Thymus (tissue), 11 donors: ENCODE results near the gene MAD1L1. TPM values are rescaled to one million over a fixed set of nuclear protein-coding genes. Genes with fewer than 3 reads are reported as not detected.

Source experiments
- DNase-seq, 9 donors: peaks; one replicate each; pipeline ENCODE4 v3.0.0-alpha.2; 2013; ENCODE audit warnings: low spot score in 9 of 9, low read depth in 6 of 9, missing footprints in 1 of 9
- H3K27ac ChIP-seq, 2 donors: one replicate each; pipeline ENCODE4 v1.5.1; 2013; ENCODE audit warnings: control low read depth in 1 of 2, low read depth in 1 of 2, low read length in 1 of 2, mild to moderate bottlenecking in 1 of 2, moderate library complexity in 1 of 2
- H3K27me3 ChIP-seq, 2 donors: one replicate each; pipeline ENCODE4 v1.5.1; 2013; ENCODE audit warnings: low read length in 1 of 2; ENCODE audit not compliant: control insufficient read depth in 2 of 2, insufficient read depth in 1 of 2
- H3K36me3 ChIP-seq, 2 donors: one replicate each; pipeline ENCODE4 v1.5.1; 2013; ENCODE audit warnings: low read length in 1 of 2, mild to moderate bottlenecking in 1 of 2, moderate library complexity in 1 of 2; ENCODE audit not compliant: control insufficient read depth in 2 of 2, insufficient read depth in 2 of 2
- H3K4me1 ChIP-seq, 2 donors: one replicate each; pipeline ENCODE4 v1.5.1; 2013; ENCODE audit warnings: low read length in 2 of 2; ENCODE audit not compliant: control insufficient read depth in 2 of 2, insufficient read depth in 2 of 2
- H3K4me3 ChIP-seq, 2 donors: one replicate each; pipeline ENCODE4 v1.5.1; 2013; ENCODE audit warnings: low read length in 2 of 2, control low read depth in 1 of 2, mild to moderate bottlenecking in 1 of 2
- H3K9me3 ChIP-seq, 2 donors: one replicate each; pipeline ENCODE4 v1.5.1; 2013; ENCODE audit warnings: low read length in 1 of 2, mild to moderate bottlenecking in 1 of 2; ENCODE audit not compliant: control insufficient read depth in 2 of 2, insufficient read depth in 1 of 2
- WGBS: extraction: QIAGEN DNeasy Blood & Tissue Kit; methylation state at CpG from one replicate; pipeline ENCODE4 v1.1.7; 2013; 5-methylcytosine and 5-hydroxymethylcytosine counted together
- polyA plus RNA-seq: library from polyadenylated mRNA; stranded (reverse); fragments of 200-250 nt; gene quantifications from one replicate; pipeline ENCODE4 v1.2.3, GENCODE V29; 2013
- total RNA-seq: library from RNA; stranded (reverse); fragments of 120-200 nt; gene quantifications from one replicate; pipeline ENCODE4 v1.2.4, GENCODE V29; 2013
- donor health status: healthy.

MAD1L1 gene
- total and polyA plus RNA-seq, 2 donors = 93.3 to 103 TPM

- H3K27me3 ChIP-seq = no peaks in the 10 kb centered on the region
- 16% methylated on average over 17 of the region's 17 CpGs for WGBS
- H3K36me3 ChIP-seq = peaks cover 9 to 18% of the 10 kb centered on the region in 2 donors
- peaks cover 48 to 75% of the 10 kb centered on the region in 2 donors for H3K4me1 ChIP-seq
- H3K27ac ChIP-seq = peak overlapping the region in 1 of 2 donors; percentile 72
- peak in 2 of 9 donors; percentile 58 to 76 for DNase-seq
- no peak overlapping the region for H3K4me3 ChIP-seq
- peaks cover 0 to 9% of the 10 kb centered on the region in 2 donors for H3K9me3 ChIP-seq
Measured at GRCh38 chr7:2074691-2075090, 158.1 kb downstream of the MAD1L1 start.

DNA sequence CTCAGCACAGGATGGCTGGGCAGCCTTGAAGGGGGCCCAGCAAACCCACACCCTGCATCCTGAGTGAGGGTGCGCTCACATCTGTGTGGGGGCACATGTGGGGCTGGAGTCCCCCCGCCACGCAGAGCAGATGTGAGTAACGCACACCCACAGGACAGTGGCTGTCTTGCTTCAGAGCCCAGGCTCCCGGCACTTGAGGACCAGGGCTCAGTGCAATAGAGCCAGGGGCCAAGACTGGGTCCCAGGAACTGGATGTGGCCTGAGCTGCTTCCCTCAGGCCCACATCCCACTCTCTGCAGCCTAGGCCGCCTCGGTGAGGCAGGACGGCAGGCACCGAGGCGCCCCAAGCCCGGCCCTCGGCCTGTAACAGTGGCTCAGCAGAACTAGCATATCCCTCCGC is 159.9 kb downstream of the MAD1L1 start:
- H3K36me3 ChIP-seq = peaks cover 7 to 24% of the 10 kb centered on the region in 2 donors
- H3K9me3 ChIP-seq = peaks cover 0 to 9% of the 10 kb centered on the region in 2 donors
- peak overlapping the region in 1 of 2 donors; percentile 86 for H3K27ac ChIP-seq
- no peak overlapping the region for H3K4me3 ChIP-seq
- DNase-seq = no peak
- H3K4me1 ChIP-seq = peaks cover 46 to 81% of the 10 kb centered on the region in 2 donors
- H3K27me3 ChIP-seq = no peaks in the 10 kb centered on the region
- 78% methylated on average over 13 of the region's 13 CpGs for WGBS

DNA sequence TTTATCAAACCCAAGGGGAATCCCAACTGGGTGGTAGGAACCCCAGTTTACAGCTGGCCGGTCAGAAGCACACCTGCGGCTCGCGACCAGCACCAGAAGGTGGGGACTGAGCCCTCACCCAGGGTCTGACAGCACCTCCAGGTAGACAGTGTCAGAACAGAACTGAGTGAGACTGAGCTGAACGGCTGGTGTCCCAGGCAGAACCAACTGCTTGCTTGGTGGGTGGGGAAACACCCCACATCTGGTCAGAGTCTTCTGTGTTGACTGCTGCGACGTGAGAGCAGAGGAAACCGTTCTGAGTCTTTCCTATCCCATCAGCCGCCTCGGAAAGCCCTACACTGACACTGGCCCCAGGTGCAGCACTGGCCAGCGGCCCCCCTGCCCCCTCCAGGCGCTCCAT is 160.7 kb downstream of the MAD1L1 start:
- 35% methylated on average over 12 of the region's 12 CpGs for WGBS

DNA sequence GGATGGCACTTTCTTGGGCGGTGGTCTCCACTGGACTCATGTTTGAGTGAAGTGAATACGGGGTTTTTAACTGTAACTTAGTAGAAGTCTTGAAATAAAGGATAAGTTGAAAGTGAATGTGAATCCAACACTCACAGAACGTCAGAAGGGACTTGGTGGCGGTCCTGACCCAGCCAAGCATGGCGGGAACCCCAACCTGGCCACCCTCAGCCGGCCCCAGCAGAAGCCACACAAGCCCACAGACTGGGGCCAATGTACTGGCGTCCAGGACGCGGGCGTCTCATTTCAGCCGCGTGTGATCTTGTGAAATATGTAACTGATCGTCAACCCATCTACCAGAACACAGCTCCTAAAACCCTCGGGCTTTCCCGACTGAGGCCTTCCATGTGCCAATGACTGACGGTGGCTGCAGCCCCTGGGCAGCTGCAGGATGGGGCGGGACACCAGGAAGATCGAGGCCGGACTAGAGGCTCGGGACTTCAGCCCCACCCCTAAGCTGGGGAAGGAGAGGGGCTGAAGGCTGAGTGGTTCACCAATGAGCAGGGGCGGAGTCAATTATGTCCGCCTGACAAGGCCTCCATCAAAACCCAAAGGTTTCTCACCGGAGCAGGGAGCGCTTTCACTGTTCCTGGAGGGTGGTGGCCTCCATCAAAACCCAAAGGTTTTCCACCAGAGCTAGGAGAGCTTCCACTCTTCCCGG is 161.5 kb downstream of the MAD1L1 start:
- Histone ChIP-seq H3K27me3 (no peaks in the 10 kb centered on the region), H3K4me1 (peaks cover 53 to 96% of the 10 kb centered on the region in 2 donors), H3K36me3 (peaks cover 13 to 22% of the 10 kb centered on the region in 2 donors), H3K27ac (peak overlapping the region in 1 of 2 donors; percentile 86), H3K9me3 (peaks cover 0 to 9% of the 10 kb centered on the region in 2 donors), H3K4me3 (no peak overlapping the region)
- WGBS = 96% methylated on average over 25 of the region's 25 CpGs
- DNase-seq = no peak

More for the DNA sequence above, 160.7 kb downstream of the MAD1L1 start:
- Histone ChIP-seq H3K9me3 (peaks cover 0 to 9% of the 10 kb centered on the region in 2 donors), H3K27ac (peak overlapping the region; percentile 50 to 86), H3K4me3 (no peak overlapping the region), H3K4me1 (peaks cover 46 to 89% of the 10 kb centered on the region in 2 donors), H3K27me3 (no peaks in the 10 kb centered on the region), H3K36me3 (peaks cover 13 to 25% of the 10 kb centered on the region in 2 donors)
- peak in 4 of 9 donors; percentile 51 to 80 (median 57) for DNase-seq

GRCh38 chr7:2070151-2070763 is 162.5 kb downstream of the MAD1L1 start:
- Histone ChIP-seq H3K4me3 (no peak overlapping the region), H3K36me3 (peaks cover 7 to 15% of the 10 kb centered on the region in 2 donors), H3K4me1 (peaks cover 62 to 100% of the 10 kb centered on the region in 2 donors), H3K9me3 (peaks cover 0 to 9% of the 10 kb centered on the region in 2 donors), H3K27me3 (no peaks in the 10 kb centered on the region), H3K27ac (no peak overlapping the region)
- no peak for DNase-seq
- WGBS = 92% methylated on average over 20 of the region's 20 CpGs

DNA sequence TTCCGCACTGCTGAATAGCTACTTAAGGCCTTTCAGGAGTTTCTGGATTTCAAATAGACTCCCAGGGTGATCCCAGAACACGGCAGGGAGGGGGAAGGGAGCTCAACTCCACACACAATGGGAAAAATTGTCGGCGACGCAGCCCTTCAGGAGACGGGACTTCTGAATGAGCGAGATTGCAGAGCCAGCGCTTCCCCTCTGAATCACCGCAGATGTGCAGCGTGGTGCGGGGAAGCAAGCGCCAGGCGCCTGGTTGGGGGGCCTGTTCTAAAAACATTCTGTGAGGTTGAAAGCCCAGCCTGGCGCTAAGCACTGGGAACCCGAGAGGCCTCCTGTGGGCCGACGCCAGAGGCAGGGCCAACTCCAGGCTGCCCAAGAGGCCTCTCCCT is 163.3 kb downstream of the MAD1L1 start:
- peak in 2 of 9 donors; percentile 30 to 47 for DNase-seq
- Histone ChIP-seq H3K4me3 (no peak overlapping the region), H3K36me3 (peaks cover 7 to 20% of the 10 kb centered on the region in 2 donors), H3K9me3 (peaks cover 0 to 9% of the 10 kb centered on the region in 2 donors), H3K27ac (peak overlapping the region in 1 of 2 donors; percentile 54), H3K4me1 (peaks cover 55 to 100% of the 10 kb centered on the region in 2 donors), H3K27me3 (no peaks in the 10 kb centered on the region)
- 90% methylated on average over 17 of the region's 17 CpGs for WGBS

DNA sequence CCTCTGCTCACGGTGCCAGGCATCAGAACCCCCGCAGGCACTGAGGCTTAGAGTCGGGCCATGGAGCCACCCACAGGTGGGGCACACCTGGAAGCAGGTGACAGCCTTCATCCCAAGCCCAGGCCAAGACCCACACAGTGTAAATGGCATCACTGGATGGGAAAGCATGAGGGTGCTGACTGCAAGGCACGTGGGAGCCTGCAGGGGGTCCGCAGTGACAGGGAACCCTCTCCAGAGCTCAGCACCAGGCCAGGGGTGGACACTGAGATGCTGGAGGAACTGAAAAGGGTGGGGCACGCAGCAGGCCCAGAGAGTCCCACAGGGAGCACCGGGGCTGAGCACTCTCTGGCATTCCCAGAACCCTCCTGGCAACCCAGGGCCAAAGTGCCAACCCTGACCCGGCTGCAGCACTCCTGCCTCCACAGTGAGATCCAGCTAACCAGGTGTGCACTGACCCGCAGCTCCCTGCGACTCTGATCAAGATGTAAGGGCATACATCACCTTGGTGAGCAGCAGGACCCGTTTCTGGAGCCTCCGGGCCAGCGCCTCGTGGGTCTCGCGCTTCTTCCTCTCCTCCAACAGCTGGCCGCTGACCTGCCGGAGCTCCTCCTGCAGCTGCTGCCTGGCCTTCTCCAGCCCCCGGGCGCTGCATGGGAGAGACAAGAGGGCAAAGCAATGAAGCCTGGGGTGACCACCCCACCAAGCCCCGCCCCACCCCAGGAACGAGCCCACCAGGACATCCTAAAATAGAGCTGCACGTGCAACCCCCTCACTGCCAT is 163.9 kb downstream of the MAD1L1 start:
- Histone ChIP-seq H3K36me3 (peaks cover 7 to 24% of the 10 kb centered on the region in 2 donors), H3K4me1 (peaks cover 50 to 100% of the 10 kb centered on the region in 2 donors), H3K4me3 (no peak overlapping the region), H3K27me3 (no peaks in the 10 kb centered on the region), H3K9me3 (peaks cover 0 to 9% of the 10 kb centered on the region in 2 donors), H3K27ac (no peak overlapping the region)
- DNase-seq = no peak
- 92% methylated on average over 23 of the region's 23 CpGs for WGBS

GRCh38 chr7:2066251-2066919 is 166.4 kb downstream of the MAD1L1 start:
- Histone ChIP-seq H3K4me3 (peak overlapping the region; percentile 32 to 43), H3K27me3 (no peaks in the 10 kb centered on the region), H3K36me3 (peaks cover 10 to 33% of the 10 kb centered on the region in 2 donors), H3K9me3 (peaks cover 0 to 10% of the 10 kb centered on the region in 2 donors), H3K27ac (peak overlapping the region; percentile 75 to 86), H3K4me1 (peaks cover 25 to 81% of the 10 kb centered on the region in 2 donors)
- 42% methylated on average over 28 of the region's 28 CpGs for WGBS
- DNase-seq = peak in 5 of 9 donors; percentile 61 to 87 (median 68)
